ENCODE data around the gene C2orf68. TPM values are rescaled to one million over a fixed set of nuclear protein-coding genes. Genes with fewer than 3 reads are reported as not detected.

Gene C2orf68
- total RNA-seq, 1 experiment from 2014 or later = 23.7 TPM

GRCh38 chr2:85596486-85597143 lies 15.3 kb downstream of the C2orf68 start:
- H3K27ac ChIP-seq (ENCODE audit: low read length) = peak overlapping the region; percentile 96
- no peak for TF ChIP-seq SIN3A (IDR thresholded peaks at IDR 0.05; ENCODE audit: borderline replicate concordance, insufficient read depth, low read depth, low read length)
- TF ChIP-seq, protein P1, sequence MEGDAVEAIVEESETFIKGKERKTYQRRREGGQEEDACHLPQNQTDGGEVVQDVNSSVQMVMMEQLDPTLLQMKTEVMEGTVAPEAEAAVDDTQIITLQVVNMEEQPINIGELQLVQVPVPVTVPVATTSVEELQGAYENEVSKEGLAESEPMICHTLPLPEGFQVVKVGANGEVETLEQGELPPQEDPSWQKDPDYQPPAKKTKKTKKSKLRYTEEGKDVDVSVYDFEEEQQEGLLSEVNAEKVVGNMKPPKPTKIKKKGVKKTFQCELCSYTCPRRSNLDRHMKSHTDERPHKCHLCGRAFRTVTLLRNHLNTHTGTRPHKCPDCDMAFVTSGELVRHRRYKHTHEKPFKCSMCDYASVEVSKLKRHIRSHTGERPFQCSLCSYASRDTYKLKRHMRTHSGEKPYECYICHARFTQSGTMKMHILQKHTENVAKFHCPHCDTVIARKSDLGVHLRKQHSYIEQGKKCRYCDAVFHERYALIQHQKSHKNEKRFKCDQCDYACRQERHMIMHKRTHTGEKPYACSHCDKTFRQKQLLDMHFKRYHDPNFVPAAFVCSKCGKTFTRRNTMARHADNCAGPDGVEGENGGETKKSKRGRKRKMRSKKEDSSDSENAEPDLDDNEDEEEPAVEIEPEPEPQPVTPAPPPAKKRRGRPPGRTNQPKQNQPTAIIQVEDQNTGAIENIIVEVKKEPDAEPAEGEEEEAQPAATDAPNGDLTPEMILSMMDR (IDR thresholded peaks at IDR 0.05) = no peak
- TF ChIP-seq, protein P2, sequence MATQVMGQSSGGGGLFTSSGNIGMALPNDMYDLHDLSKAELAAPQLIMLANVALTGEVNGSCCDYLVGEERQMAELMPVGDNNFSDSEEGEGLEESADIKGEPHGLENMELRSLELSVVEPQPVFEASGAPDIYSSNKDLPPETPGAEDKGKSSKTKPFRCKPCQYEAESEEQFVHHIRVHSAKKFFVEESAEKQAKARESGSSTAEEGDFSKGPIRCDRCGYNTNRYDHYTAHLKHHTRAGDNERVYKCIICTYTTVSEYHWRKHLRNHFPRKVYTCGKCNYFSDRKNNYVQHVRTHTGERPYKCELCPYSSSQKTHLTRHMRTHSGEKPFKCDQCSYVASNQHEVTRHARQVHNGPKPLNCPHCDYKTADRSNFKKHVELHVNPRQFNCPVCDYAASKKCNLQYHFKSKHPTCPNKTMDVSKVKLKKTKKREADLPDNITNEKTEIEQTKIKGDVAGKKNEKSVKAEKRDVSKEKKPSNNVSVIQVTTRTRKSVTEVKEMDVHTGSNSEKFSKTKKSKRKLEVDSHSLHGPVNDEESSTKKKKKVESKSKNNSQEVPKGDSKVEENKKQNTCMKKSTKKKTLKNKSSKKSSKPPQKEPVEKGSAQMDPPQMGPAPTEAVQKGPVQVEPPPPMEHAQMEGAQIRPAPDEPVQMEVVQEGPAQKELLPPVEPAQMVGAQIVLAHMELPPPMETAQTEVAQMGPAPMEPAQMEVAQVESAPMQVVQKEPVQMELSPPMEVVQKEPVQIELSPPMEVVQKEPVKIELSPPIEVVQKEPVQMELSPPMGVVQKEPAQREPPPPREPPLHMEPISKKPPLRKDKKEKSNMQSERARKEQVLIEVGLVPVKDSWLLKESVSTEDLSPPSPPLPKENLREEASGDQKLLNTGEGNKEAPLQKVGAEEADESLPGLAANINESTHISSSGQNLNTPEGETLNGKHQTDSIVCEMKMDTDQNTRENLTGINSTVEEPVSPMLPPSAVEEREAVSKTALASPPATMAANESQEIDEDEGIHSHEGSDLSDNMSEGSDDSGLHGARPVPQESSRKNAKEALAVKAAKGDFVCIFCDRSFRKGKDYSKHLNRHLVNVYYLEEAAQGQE (IDR thresholded peaks at IDR 0.05; ENCODE audit: insufficient read depth in 1 of 2, low read depth in 2 of 2, low read length in 1 of 2) = no peak
- TF ChIP-seq POLR2AphosphoS5 (IDR thresholded peaks at IDR 0.05; ENCODE audit: low read depth, low read length) = 0 out of 2 replicates have a peak, but pooled peaks have one; percentile 3
- TF ChIP-seq TCF7L2 (IDR thresholded peaks at IDR 0.05; ENCODE audit: low read depth, low read length) = no peak
- in situ Hi-C loops (cut with HindIII; ENCODE audit: low pct_unique_long_range_greater_than_20kb, low sequenced_read_pairs) = no loop called here

DNA sequence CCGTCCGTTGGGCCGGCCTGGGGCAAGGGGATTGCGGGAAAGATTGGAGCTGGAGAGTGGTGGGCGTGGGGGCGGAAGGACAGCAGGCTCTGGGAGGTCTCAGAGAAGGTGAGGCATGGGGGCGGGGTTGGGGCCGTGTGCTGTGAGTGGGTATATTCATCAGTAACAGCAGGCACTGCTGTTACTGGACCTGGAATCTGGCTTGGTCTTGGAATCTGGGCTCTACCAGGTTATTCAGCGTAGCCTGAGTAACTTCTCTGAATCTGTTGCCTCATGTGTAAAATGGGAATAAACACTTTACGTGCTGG lies 15.9 kb downstream of the C2orf68 start:
- TF ChIP-seq SIN3A (IDR thresholded peaks at IDR 0.05; ENCODE audit: borderline replicate concordance, insufficient read depth, low read depth, low read length) = no peak
- no peak for TF ChIP-seq POLR2AphosphoS5 (IDR thresholded peaks at IDR 0.05; ENCODE audit: low read depth, low read length)
- TF ChIP-seq, protein P2 (IDR thresholded peaks at IDR 0.05; ENCODE audit: insufficient read depth in 1 of 2, low read depth in 2 of 2, low read length in 1 of 2) = no peak
- TF ChIP-seq TCF7L2 (IDR thresholded peaks at IDR 0.05; ENCODE audit: low read depth, low read length) = no peak
- TF ChIP-seq, protein P1 (IDR thresholded peaks at IDR 0.05) = no peak
- in situ Hi-C loops (cut with HindIII; ENCODE audit: low pct_unique_long_range_greater_than_20kb, low sequenced_read_pairs) = no loop called here
- Histone ChIP-seq H3K27ac (ENCODE audit: low read length) (peak overlapping the region; percentile 96), H3K27me3 (ENCODE audit: control insufficient read depth, insufficient read depth, low read length) (no peaks in the 10 kb centered on the region), H3K4me1 (ENCODE audit: control insufficient read depth, insufficient read depth, low read length) (peaks cover 36% of the 10 kb centered on the region), H3K9me3 (ENCODE audit: control insufficient read depth, insufficient read depth, low read depth, low read length) (no peaks in the 10 kb centered on the region), H3K4me3 (ENCODE audit: low read depth in 2 of 2, low read length in 2 of 2) (peak overlapping the region; percentile 91 to 99), H3K36me3 (ENCODE audit: control insufficient read depth, insufficient read depth, low read length) (peaks cover 2% of the 10 kb centered on the region; the same call in 1 of the 2 replicates)
- BruUV-seq (replicated peaks) = no TSS peak
- intact Hi-C loops (cut with micrococcal nuclease; ENCODE audit: unreplicated experiment) = no loop called here
- POLR2A ChIA-PET = interaction anchor here (1.0 to 1.2 kb wide), 2 partner anchors 9 to 10 kb away, joined by 3 read pairs; no protein-coding TSS in a partner anchor
- DNase-seq (ENCODE audit: low read depth, low spot score) (no peak), ATAC-seq (peak; percentile 24)
- CTCF ChIA-PET = no interaction called here

More at GRCh38 chr2:85596486-85597143, 15.3 kb downstream of the C2orf68 start:
- no peak for ATAC-seq
- Histone ChIP-seq H3K4me3 (ENCODE audit: low read depth in 2 of 2, low read length in 2 of 2) (peak overlapping the region; percentile 91 to 99), H3K9me3 (ENCODE audit: control insufficient read depth, insufficient read depth, low read depth, low read length) (no peaks in the 10 kb centered on the region), H3K36me3 (ENCODE audit: control insufficient read depth, insufficient read depth, low read length) (peaks cover 2% of the 10 kb centered on the region; the same call in 1 of the 2 replicates), H3K27me3 (ENCODE audit: control insufficient read depth, insufficient read depth, low read length) (no peaks in the 10 kb centered on the region), H3K4me1 (ENCODE audit: control insufficient read depth, insufficient read depth, low read length) (peaks cover 42% of the 10 kb centered on the region)
- BruUV-seq (replicated peaks) = no TSS peak
- ChIA-PET POLR2A (interaction anchor here (0.5 kb wide), 1 partner anchor 35 kb away, joined by 3 read pairs; no protein-coding TSS in a partner anchor), CTCF (interaction anchor here (0.6 kb wide), 1 partner anchor 47 kb away, joined by 4 read pairs; no protein-coding TSS in a partner anchor)
- intact Hi-C loops (cut with micrococcal nuclease; ENCODE audit: unreplicated experiment) = no loop called here
- no peak for DNase-seq (ENCODE audit: low read depth, low spot score)

Data from Panc1 (cell line).